WTC11 (cell line): ENCODE data around the gene PKP2.

Experiments
- GABPB1 ChIP-seq: sonication (generic); formaldehyde crosslinking; IDR thresholded peaks from 2 replicates; pipeline ENCODE4 v1.8.1; 2023; ENCODE audit warnings: mild to moderate bottlenecking, missing genetic modification reagents
- TF ChIP-seq, protein P1 (sequence below): fragments of 200-600 bp; IDR thresholded peaks from 2 replicates; pipeline ENCODE4 v1.8.0; 2022; ENCODE audit warnings: antibody characterized with exemption
- TF ChIP-seq, protein P2 (sequence below): sonication (generic); formaldehyde crosslinking; IDR thresholded peaks from 2 replicates; pipeline ENCODE4 v1.8.1; 2023; ENCODE audit warnings: mild to moderate bottlenecking, missing genetic modification reagents, moderate library complexity

DNA sequence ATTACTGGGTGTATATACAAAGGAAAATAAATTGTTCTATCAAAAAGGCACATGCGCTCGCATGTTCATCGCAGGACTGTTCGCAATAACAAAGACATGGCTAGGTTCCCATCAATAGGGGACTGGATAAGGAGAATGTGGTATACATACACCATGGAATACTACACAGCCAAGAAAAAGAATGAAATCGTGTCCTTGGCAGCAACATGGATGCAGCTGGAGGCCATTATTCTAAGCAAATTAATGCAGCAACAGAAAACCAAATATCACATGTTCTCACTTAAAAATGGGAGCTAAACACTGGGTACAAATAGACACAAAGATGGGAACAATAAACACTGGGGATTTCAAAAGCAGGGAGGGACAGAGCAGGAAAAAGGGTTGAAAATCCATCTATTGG, 58.6 kb downstream of the PKP2 start:
- TF ChIP-seq, protein P1, sequence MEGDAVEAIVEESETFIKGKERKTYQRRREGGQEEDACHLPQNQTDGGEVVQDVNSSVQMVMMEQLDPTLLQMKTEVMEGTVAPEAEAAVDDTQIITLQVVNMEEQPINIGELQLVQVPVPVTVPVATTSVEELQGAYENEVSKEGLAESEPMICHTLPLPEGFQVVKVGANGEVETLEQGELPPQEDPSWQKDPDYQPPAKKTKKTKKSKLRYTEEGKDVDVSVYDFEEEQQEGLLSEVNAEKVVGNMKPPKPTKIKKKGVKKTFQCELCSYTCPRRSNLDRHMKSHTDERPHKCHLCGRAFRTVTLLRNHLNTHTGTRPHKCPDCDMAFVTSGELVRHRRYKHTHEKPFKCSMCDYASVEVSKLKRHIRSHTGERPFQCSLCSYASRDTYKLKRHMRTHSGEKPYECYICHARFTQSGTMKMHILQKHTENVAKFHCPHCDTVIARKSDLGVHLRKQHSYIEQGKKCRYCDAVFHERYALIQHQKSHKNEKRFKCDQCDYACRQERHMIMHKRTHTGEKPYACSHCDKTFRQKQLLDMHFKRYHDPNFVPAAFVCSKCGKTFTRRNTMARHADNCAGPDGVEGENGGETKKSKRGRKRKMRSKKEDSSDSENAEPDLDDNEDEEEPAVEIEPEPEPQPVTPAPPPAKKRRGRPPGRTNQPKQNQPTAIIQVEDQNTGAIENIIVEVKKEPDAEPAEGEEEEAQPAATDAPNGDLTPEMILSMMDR = no peak
- TF ChIP-seq GABPB1 (CRISPR knock-in tag) = no peak
- TF ChIP-seq, protein P2, sequence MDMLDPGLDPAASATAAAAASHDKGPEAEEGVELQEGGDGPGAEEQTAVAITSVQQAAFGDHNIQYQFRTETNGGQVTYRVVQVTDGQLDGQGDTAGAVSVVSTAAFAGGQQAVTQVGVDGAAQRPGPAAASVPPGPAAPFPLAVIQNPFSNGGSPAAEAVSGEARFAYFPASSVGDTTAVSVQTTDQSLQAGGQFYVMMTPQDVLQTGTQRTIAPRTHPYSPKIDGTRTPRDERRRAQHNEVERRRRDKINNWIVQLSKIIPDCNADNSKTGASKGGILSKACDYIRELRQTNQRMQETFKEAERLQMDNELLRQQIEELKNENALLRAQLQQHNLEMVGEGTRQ (CRISPR knock-in tag) = no peak
